ENCODE data around the gene STK35. TPM values are rescaled to one million over a fixed set of nuclear protein-coding genes. Genes with fewer than 3 reads are reported as not detected.
A peak's percentile ranks its signal among the peaks of the same experiment; 100 is the strongest.

Gene STK35
- total and polyA plus RNA-seq, 2 of the 13 experiments (the other 11 are each of a cell fraction or from before 2014, with no cell fraction given): 27.4 to 29.8 TPM

GRCh38 chr20:2065099-2065498, 36.5 kb upstream of the STK35 start:
- no peak for DNase-seq (ENCODE audit: low spot score)
- intact Hi-C loops (cut with micrococcal nuclease; ENCODE audit: unreplicated experiment) (no loop called here), in situ Hi-C loops (cut with HindIII; ENCODE audit: extremely low pct_ligation_motif_present, low pct_unique_long_range_greater_than_20kb) (no loop called here)
- no peaks in the 10 kb centered on the region for H4K20me1 ChIP-seq (ENCODE audit: insufficient read depth, low read length)
- H3K4me2 ChIP-seq (ENCODE audit: low read depth, low read length): no peak overlapping the region
- H3K4me1 ChIP-seq (ENCODE audit: insufficient read depth, low read length): peaks cover 41% of the 10 kb centered on the region
- no peaks in the 10 kb centered on the region for H3K79me2 ChIP-seq (ENCODE audit: insufficient read depth, low read length)
- H3K9ac ChIP-seq (ENCODE audit: insufficient read depth, low read depth, low read length): no peak overlapping the region
- no peak overlapping the region for H3K4me3 ChIP-seq (replicated peaks in 1 of 3; ENCODE audit: insufficient read depth in 1 of 3, low read depth in 2 of 3, low read length in 3 of 3)
- no peak for FAIRE-seq
- WGBS (ENCODE audit: low lambda C conversion rate): 29% methylated on average over 3 of the region's 3 CpGs
- ATAC-seq: no peak
- CTCF ChIA-PET (ENCODE audit: low intra/inter-chr PET ratio, low total read pairs): no interaction called here
- TF ChIP-seq SALL2 (CRISPR knock-in tag; IDR thresholded peaks at IDR 0.05) (no peak), FOSL2 (CRISPR knock-in tag; IDR thresholded peaks at IDR 0.05) (peak; percentile 32; the same call in 1 of the 2 replicates), ZNF83 (CRISPR knock-in tag; IDR thresholded peaks at IDR 0.05; ENCODE audit: borderline replicate concordance) (no peak), SNAPC2 (CRISPR knock-in tag; IDR thresholded peaks at IDR 0.05) (no peak), ZNF296 (CRISPR knock-in tag; conservative IDR thresholded peaks at IDR 0.05) (0 out of 2 replicates have a peak, but pooled peaks have one; percentile 5), MTF2 (CRISPR knock-in tag; IDR thresholded peaks at IDR 0.05; ENCODE audit: borderline replicate concordance) (no peak)
- no peak overlapping the region for H2AFZ ChIP-seq (ENCODE audit: low read length)
- H3K27ac ChIP-seq (ENCODE audit: extremely low read length, insufficient read depth, low read length): no peak overlapping the region
- no peaks in the 10 kb centered on the region for H3K36me3 ChIP-seq (replicated peaks in 1 of 2; ENCODE audit: control insufficient read depth in 1 of 2, insufficient read depth in 2 of 2, low read length in 2 of 2)
- H3K27me3 ChIP-seq (ENCODE audit: control insufficient read depth in 1 of 2, insufficient read depth in 2 of 2, low read length in 2 of 2): no peaks in the 10 kb centered on the region
- H3K9me3 ChIP-seq (ENCODE audit: low read length): 0 out of 2 replicates have a peak, but pooled peaks cover 7% of the 10 kb centered on the region
- no TSS peak for BruUV-seq (replicated peaks)
- POLR2A ChIA-PET: no interaction called here

GRCh38 chr20:2066461-2067122, 35.0 kb upstream of the STK35 start:
- Histone ChIP-seq H3K27me3 (ENCODE audit: control insufficient read depth in 1 of 2, insufficient read depth in 2 of 2, low read length in 2 of 2) (no peaks in the 10 kb centered on the region), H3K79me2 (ENCODE audit: insufficient read depth, low read length) (no peaks in the 10 kb centered on the region), H3K4me1 (ENCODE audit: insufficient read depth, low read length) (peaks cover 41% of the 10 kb centered on the region), H4K20me1 (ENCODE audit: insufficient read depth, low read length) (no peaks in the 10 kb centered on the region), H3K36me3 (replicated peaks in 1 of 2; ENCODE audit: control insufficient read depth in 1 of 2, insufficient read depth in 2 of 2, low read length in 2 of 2) (no peaks in the 10 kb centered on the region), H3K4me3 (replicated peaks in 1 of 3; ENCODE audit: insufficient read depth in 1 of 3, low read depth in 2 of 3, low read length in 3 of 3) (peak overlapping the region in 2 of 3 experiments; percentile 8 to 39; a peak in 1 of 6 replicates), H3K27ac (ENCODE audit: extremely low read length, insufficient read depth, low read length) (peak overlapping the region; percentile 61), H3K9me3 (ENCODE audit: low read length) (0 out of 2 replicates have a peak, but pooled peaks cover 7% of the 10 kb centered on the region), H3K4me2 (ENCODE audit: low read depth, low read length) (peak overlapping the region; percentile 65), H2AFZ (ENCODE audit: low read length) (no peak overlapping the region), H3K9ac (ENCODE audit: insufficient read depth, low read depth, low read length) (no peak overlapping the region)
- in situ Hi-C loops (cut with HindIII; ENCODE audit: extremely low pct_ligation_motif_present, low pct_unique_long_range_greater_than_20kb): no loop called here
- ATAC-seq: peak; percentile 100
- no TSS peak for BruUV-seq (replicated peaks)
- POLR2A ChIA-PET: interaction anchor here (0.7 to 1.3 kb wide), 4 partner anchors 14 to 37 kb away, joined by 3 to 7 read pairs (median 3); no protein-coding TSS in a partner anchor
- intact Hi-C loops (cut with micrococcal nuclease; ENCODE audit: unreplicated experiment): loop anchor here (1.0 to 2.0 kb wide), 3 partner anchors 14 to 60 kb away; partner anchors contain the start of gene STK35
- 56% methylated on average over 2 of the region's 2 CpGs for WGBS (ENCODE audit: low lambda C conversion rate)
- peak; percentile 77 for FAIRE-seq
- CTCF ChIA-PET (ENCODE audit: low intra/inter-chr PET ratio, low total read pairs): no interaction called here
- peak; percentile 93 for DNase-seq (ENCODE audit: low spot score)
- TF ChIP-seq ZNF644 (CRISPR knock-in tag; IDR thresholded peaks at IDR 0.05; ENCODE audit: low read depth) (peak; percentile 95), NR2F6 (IDR thresholded peaks at IDR 0.05) (peak; percentile 52; the same call in 1 of the 2 replicates), NR2F6 (CRISPR knock-in tag; IDR thresholded peaks at IDR 0.05) (peak; percentile 61), GPN1 (CRISPR knock-in tag; IDR thresholded peaks at IDR 0.05; ENCODE audit: borderline replicate concordance) (no peak), HOXA3 (CRISPR knock-in tag; IDR thresholded peaks at IDR 0.05) (peak; percentile 36; the same call in 1 of the 2 replicates), MTA1 (CRISPR knock-in tag; IDR thresholded peaks at IDR 0.05; ENCODE audit: borderline replicate concordance) (no peak), PAXIP1 (CRISPR knock-in tag; conservative IDR thresholded peaks at IDR 0.05) (peak; percentile 97)

Measured in HepG2 (cell line).